ENCODE data around the gene STK24. TPM values are rescaled to one million over a fixed set of nuclear protein-coding genes. Genes with fewer than 3 reads are reported as not detected.
"Not testable (repeated sequence)": the region's sequence is repeated elsewhere in the genome, so short reads cannot be mapped to it uniquely, and the experiment has no call there.

The STK24 gene
- 55.6 and 58.9 TPM in 2 replicates for polyA plus RNA-seq (2011; rRNA removed)
- polyA plus RNA-seq (2012; cell fraction: cytosol; rRNA removed) = 27.2 and 27.4 TPM in 2 replicates
- polyA plus RNA-seq (2012; cell fraction: nucleus; rRNA removed) = 14.7 and 22.7 TPM in 2 replicates
- 42.1 to 46.1 TPM (median 42.2 TPM) in 3 replicates for polyA plus RNA-seq (2017; fragmentation: RNase III; extraction: RNeasy Plus Mini Kit Qiagen cat#74134 plus additional on column Dnase treatment)
- polyA minus RNA-seq (2011; rRNA and poly(A)+ RNA removed) = 31.2 and 32.1 TPM in 2 replicates

DNA sequence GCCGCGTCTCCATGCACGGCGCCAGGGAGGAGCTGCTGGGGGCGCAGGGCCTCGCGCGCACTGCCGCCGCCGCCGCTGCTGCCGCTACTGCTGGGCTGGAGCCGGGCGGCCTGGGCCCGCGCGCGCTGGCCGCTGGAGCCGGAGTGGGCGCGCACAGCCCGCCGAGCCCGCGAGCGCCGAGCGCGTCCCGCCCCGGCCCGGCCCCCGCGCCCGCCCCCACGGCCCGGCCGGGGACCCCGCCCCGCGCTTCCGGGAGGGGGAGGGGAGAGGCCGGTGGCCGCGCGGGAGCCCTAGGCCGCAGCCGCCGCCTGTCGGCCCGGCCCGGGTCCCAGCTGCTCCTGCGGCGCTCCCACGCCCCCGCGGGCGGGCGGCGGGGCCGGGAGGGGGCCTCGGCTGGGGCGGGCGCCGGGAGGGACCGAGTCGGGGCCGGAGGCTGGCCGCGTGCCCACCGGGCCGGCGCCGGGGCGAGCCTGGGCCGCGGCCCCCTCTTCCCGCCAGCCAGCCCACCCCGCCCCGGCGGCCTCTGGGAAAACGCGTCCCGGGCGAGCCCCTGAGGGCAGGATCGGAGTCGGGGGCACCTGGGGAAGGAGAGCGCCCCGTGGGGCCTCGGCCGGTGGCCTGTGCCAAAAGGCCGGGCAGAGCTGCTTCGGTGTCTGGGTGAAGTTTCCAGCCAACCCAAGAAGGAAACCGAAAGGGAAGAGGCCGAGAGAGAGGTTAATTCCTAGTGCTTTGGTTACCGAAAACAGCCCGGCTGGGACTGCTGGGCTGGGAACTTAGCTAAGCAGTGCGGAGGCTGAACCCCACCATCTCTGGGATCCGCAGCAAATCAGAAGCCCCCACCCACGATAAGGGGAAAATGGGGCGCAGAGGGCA lies at the start of gene STK24:
TSS of gene STK24 (minus strand) at position 145 of the 873 bp plus-strand sequence. CDS start 321 bp downstream, outside the sequence.
- peak; percentile 70 for TF ChIP-seq POLR2A (IDR thresholded peaks at IDR 0.05; ENCODE audit: low read length)
- no peak for TF ChIP-seq RCOR1 (IDR thresholded peaks at IDR 0.05; ENCODE audit: low read depth, low read length)
- TF ChIP-seq ZC3H11A (IDR thresholded peaks at IDR 0.05) = no peak
- TF ChIP-seq EP300 (IDR thresholded peaks at IDR 0.05) = no peak
- TF ChIP-seq FOXS1 (CRISPR knock-in tag; IDR thresholded peaks at IDR 0.05) = no peak
- peak; percentile 54; the same call in 1 of the 2 replicates for TF ChIP-seq PHF8 (IDR thresholded peaks at IDR 0.05; ENCODE audit: borderline replicate concordance, low read depth)
- TF ChIP-seq KDM1A (IDR thresholded peaks at IDR 0.05; ENCODE audit: low read depth) = no peak
- TF ChIP-seq, protein P1, sequence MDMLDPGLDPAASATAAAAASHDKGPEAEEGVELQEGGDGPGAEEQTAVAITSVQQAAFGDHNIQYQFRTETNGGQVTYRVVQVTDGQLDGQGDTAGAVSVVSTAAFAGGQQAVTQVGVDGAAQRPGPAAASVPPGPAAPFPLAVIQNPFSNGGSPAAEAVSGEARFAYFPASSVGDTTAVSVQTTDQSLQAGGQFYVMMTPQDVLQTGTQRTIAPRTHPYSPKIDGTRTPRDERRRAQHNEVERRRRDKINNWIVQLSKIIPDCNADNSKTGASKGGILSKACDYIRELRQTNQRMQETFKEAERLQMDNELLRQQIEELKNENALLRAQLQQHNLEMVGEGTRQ (IDR thresholded peaks at IDR 0.05) = no peak
- TF ChIP-seq JUN (IDR thresholded peaks at IDR 0.05) = peak in 1 of 2 experiments; percentile 71; a peak in 2 of 5 replicates
- TF ChIP-seq NFE2L2 (conservative IDR thresholded peaks at IDR 0.05; ENCODE audit: low read length) = no peak
- TF ChIP-seq, protein P2, sequence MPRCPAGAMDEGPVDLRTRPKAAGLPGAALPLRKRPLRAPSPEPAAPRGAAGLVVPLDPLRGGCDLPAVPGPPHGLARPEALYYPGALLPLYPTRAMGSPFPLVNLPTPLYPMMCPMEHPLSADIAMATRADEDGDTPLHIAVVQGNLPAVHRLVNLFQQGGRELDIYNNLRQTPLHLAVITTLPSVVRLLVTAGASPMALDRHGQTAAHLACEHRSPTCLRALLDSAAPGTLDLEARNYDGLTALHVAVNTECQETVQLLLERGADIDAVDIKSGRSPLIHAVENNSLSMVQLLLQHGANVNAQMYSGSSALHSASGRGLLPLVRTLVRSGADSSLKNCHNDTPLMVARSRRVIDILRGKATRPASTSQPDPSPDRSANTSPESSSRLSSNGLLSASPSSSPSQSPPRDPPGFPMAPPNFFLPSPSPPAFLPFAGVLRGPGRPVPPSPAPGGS (IDR thresholded peaks at IDR 0.05) = peak; percentile 52; the same call in 1 of the 3 replicates
- 0 out of 2 replicates have a peak, but pooled peaks have one; percentile 26 for TF ChIP-seq TFCP2L1 (CRISPR knock-in tag; IDR thresholded peaks at IDR 0.05)
- TF ChIP-seq FOSL2 (IDR thresholded peaks at IDR 0.05) = no peak
- TF ChIP-seq FOSL2 (CRISPR knock-in tag; IDR thresholded peaks at IDR 0.05) = no peak
- TF ChIP-seq NPAS2 (CRISPR knock-in tag; IDR thresholded peaks at IDR 0.05; ENCODE audit: borderline replicate concordance) = no peak
- TF ChIP-seq MYC (IDR thresholded peaks at IDR 0.05; ENCODE audit: borderline replicate concordance, low read length) = no peak; the same call in 1 of the 2 replicates
- no peak for TF ChIP-seq FOSB (CRISPR knock-in tag; IDR thresholded peaks at IDR 0.05)
- 8% methylated on average over 8 of the region's 103 CpGs for WGBS (ENCODE audit: missing lambda C conversion rate)
- ChIA-PET CTCF (interaction anchor here (0.8 kb wide), 1 partner anchor 96 kb away, joined by 3 read pairs; no protein-coding TSS in a partner anchor), POLR2A (interaction anchor here (0.6 to 1.6 kb wide), 5 partner anchors 21 to 105 kb away, joined by 3 to 15 read pairs (median 3); no protein-coding TSS in a partner anchor)
- H3K9me3 ChIP-seq = no peaks in the 10 kb centered on the region
- FAIRE-seq = no peak
- ATAC-seq = peak; percentile 72 to 87
- peak in 1 of 2 experiments; percentile 56 for DNase-seq (ENCODE audit: low read depth in 1 of 2, low spot score in 1 of 2)
- H3K4me3 ChIP-seq = peak within 1 kb of the TSS; percentile 99
- H3K27ac ChIP-seq = peak within 1 kb of the TSS; percentile 99 to 100
- H3K4me2 ChIP-seq = peak within 1 kb of the TSS; percentile 93
- H3K4me1 ChIP-seq = peaks cover 42% of the 10 kb centered on the region

DNA sequence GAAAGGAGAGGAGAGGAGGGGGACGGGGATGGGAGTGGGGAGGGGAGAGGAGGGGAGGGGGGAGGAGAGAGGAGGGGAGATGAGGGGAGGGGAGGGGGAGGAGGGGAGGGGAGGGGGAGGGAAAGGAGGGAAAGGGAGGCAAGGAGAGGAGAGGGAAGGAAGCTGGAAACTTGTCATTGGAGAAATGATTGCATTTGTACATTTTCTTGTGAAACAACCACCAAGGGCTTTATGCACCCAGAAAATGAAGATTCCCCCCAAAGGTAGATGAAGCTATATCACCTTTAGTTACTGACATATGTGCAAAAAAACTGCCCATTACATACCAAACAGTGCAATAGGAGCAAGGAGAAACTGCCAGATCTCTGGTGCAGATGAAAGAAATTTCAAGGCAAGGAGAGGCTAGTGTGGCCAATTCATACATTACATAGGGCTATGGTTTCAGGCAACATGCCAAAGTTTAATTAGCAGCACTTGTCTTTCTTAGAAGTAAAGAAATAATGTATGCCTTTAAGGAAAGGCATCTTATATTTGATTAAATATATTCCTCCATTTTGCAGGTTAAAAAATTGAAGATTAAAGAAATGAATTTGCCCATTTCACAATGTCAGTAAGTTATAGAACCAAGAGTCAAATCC lies 49.5 kb upstream of the STK24 start:
- no peak for DNase-seq (ENCODE audit: low read depth in 1 of 2, low spot score in 1 of 2)
- no peak for FAIRE-seq
- TF ChIP-seq ATOH8 (CRISPR knock-in tag; IDR thresholded peaks at IDR 0.05; ENCODE audit: low read depth) (no peak), MYC (IDR thresholded peaks at IDR 0.05; ENCODE audit: borderline replicate concordance, low read length) (no peak), KDM5A (IDR thresholded peaks at IDR 0.05) (no peak), EHF (CRISPR knock-in tag; IDR thresholded peaks at IDR 0.05) (no peak), HDAC2 (IDR thresholded peaks at IDR 0.05) (no peak), MAZ (IDR thresholded peaks at IDR 0.05; ENCODE audit: borderline replicate concordance, low read depth, low read length) (no peak), HOXB5 (CRISPR knock-in tag; IDR thresholded peaks at IDR 0.05) (no peak), NPAS2 (CRISPR knock-in tag; IDR thresholded peaks at IDR 0.05; ENCODE audit: borderline replicate concordance) (no peak)
- TF ChIP-seq, protein P3, sequence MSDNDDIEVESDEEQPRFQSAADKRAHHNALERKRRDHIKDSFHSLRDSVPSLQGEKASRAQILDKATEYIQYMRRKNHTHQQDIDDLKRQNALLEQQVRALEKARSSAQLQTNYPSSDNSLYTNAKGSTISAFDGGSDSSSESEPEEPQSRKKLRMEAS (IDR thresholded peaks at IDR 0.05) = no peak
- TF ChIP-seq, protein P4, sequence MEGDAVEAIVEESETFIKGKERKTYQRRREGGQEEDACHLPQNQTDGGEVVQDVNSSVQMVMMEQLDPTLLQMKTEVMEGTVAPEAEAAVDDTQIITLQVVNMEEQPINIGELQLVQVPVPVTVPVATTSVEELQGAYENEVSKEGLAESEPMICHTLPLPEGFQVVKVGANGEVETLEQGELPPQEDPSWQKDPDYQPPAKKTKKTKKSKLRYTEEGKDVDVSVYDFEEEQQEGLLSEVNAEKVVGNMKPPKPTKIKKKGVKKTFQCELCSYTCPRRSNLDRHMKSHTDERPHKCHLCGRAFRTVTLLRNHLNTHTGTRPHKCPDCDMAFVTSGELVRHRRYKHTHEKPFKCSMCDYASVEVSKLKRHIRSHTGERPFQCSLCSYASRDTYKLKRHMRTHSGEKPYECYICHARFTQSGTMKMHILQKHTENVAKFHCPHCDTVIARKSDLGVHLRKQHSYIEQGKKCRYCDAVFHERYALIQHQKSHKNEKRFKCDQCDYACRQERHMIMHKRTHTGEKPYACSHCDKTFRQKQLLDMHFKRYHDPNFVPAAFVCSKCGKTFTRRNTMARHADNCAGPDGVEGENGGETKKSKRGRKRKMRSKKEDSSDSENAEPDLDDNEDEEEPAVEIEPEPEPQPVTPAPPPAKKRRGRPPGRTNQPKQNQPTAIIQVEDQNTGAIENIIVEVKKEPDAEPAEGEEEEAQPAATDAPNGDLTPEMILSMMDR (IDR thresholded peaks at IDR 0.05) = no peak
- ATAC-seq = no peak; a peak in 1 of 6 replicates
- ChIA-PET CTCF (interaction anchor here (1.2 to 2.6 kb wide), 3 partner anchors 27 to 181 kb away, joined by 5 to 7 read pairs (median 6); no protein-coding TSS in a partner anchor), POLR2A (no interaction called here)
- Histone ChIP-seq H3K9me3 (no peaks in the 10 kb centered on the region), H3K27ac (no peak overlapping the region), H3K4me2 (peak overlapping the region; percentile 18; the same call in 2 of the 3 replicates), H3K4me1 (peaks cover 6% of the 10 kb centered on the region), H3K4me3 (no peak overlapping the region)
- WGBS (ENCODE audit: missing lambda C conversion rate) = no CpG with 5 or more reads among the region's 1 CpG

- 79% methylated on average over 5 of the region's 5 CpGs for WGBS (ENCODE audit: missing lambda C conversion rate)
- FAIRE-seq; H3K4me3 ChIP-seq; CTCF ChIA-PET; H3K9me3 ChIP-seq; H3K4me2 ChIP-seq; POLR2A ChIA-PET; H3K27ac ChIP-seq; H3K4me1 ChIP-seq; DNase-seq (ENCODE audit: low read depth in 1 of 2, low spot score in 1 of 2); ATAC-seq: not testable (repeated sequence)
These were observed 47.7 kb upstream of the STK24 start for GRCh38 chr13:98624589-98624988.

Measured in A549 (cell line).